ENCODE measurements around the gene PARD3B. TPM values are rescaled to one million over a fixed set of nuclear protein-coding genes. Genes with fewer than 3 reads are reported as not detected.

Gene PARD3B
- total and polyA plus RNA-seq, 2 of the 4 experiments (the other 2 are of a cell fraction): 3.3 to 15.6 TPM

DNA sequence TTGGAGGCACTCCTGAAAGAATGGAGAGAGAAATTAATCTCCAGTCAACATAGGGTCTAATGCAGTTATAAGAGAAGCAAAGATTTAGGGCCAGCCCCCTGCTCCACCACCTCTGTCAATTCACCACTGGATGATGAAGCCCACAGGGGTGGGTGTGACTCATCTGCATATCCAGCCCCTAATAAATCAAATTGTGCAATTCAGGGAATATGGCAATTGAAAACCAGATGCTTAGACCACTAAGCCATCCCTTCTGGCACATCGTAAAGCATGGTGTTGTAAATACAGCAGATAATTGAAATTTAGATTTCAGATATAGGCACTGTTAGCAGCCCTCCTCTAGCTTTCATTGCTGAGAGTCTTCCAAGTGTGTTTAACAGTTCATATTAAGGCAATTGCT is 541.4 kb downstream of the PARD3B start:
- Histone ChIP-seq H3K4me3 (ENCODE audit: insufficient read depth, low read depth, low read length) (no peak overlapping the region), H4K20me1 (ENCODE audit: insufficient read depth, low read length) (no peaks in the 10 kb centered on the region), H2BK15ac (ENCODE audit: low read depth, low read length) (no peak overlapping the region), H3K14ac (replicated peaks; ENCODE audit: low read depth, low read length) (no peak overlapping the region), H2AK9ac (replicated peaks; ENCODE audit: low read depth, low read length, poor library complexity) (no peak overlapping the region), H3K4ac (ENCODE audit: low read depth, low read length) (no peak overlapping the region), H4K8ac (ENCODE audit: low read depth in 2 of 2, low read length in 2 of 2) (no peak overlapping the region), H2BK20ac (ENCODE audit: low read depth, low read length) (no peak overlapping the region), H3K27ac (ENCODE audit: insufficient read depth, low read length) (no peak overlapping the region), H3K9ac (ENCODE audit: low read depth, low read length) (no peak overlapping the region), H3K36me3 (ENCODE audit: control insufficient read depth, insufficient read depth, low read length) (no peaks in the 10 kb centered on the region), H4K91ac (ENCODE audit: insufficient read depth, low read depth, low read length) (no peak overlapping the region), H3K4me1 (ENCODE audit: control insufficient read depth, insufficient read depth, low read length) (no peaks in the 10 kb centered on the region; the same call in 1 of the 2 replicates), H2BK5ac (ENCODE audit: low read depth, low read length, poor library complexity, severe bottlenecking) (no peak overlapping the region), H3K9me1 (ENCODE audit: insufficient read depth, low read length) (no peaks in the 10 kb centered on the region), H2AK5ac (ENCODE audit: low read depth, low read length) (no peak overlapping the region), H3K18ac (ENCODE audit: low read depth, low read length) (no peak overlapping the region), H2AFZ (replicated peaks; ENCODE audit: low read length, poor library complexity) (no peak overlapping the region), H3K56ac (ENCODE audit: extremely low read depth, insufficient read depth, low read length) (no peak overlapping the region), H4K5ac (ENCODE audit: low read depth, low read length) (no peak overlapping the region), H3K79me1 (ENCODE audit: low read depth in 1 of 2, low read length in 2 of 2) (no peaks in the 10 kb centered on the region; a peak in 1 of 4 replicates), H3K27me3 (ENCODE audit: control insufficient read depth, insufficient read depth, low read length) (no peaks in the 10 kb centered on the region), H3K9me3 (ENCODE audit: control insufficient read depth, insufficient read depth, low read length) (no peaks in the 10 kb centered on the region), H2BK120ac (ENCODE audit: low read depth, low read length) (no peak overlapping the region), H3K4me2 (ENCODE audit: low read depth, low read length) (no peak overlapping the region), H3K23ac (ENCODE audit: low read depth, low read length) (no peak overlapping the region)
- TF ChIP-seq, protein P1, sequence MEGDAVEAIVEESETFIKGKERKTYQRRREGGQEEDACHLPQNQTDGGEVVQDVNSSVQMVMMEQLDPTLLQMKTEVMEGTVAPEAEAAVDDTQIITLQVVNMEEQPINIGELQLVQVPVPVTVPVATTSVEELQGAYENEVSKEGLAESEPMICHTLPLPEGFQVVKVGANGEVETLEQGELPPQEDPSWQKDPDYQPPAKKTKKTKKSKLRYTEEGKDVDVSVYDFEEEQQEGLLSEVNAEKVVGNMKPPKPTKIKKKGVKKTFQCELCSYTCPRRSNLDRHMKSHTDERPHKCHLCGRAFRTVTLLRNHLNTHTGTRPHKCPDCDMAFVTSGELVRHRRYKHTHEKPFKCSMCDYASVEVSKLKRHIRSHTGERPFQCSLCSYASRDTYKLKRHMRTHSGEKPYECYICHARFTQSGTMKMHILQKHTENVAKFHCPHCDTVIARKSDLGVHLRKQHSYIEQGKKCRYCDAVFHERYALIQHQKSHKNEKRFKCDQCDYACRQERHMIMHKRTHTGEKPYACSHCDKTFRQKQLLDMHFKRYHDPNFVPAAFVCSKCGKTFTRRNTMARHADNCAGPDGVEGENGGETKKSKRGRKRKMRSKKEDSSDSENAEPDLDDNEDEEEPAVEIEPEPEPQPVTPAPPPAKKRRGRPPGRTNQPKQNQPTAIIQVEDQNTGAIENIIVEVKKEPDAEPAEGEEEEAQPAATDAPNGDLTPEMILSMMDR (conservative IDR thresholded peaks at IDR 0.05; ENCODE audit: low read depth, low read length): no peak
- TF ChIP-seq FOS (IDR thresholded peaks at IDR 0.05; ENCODE audit: low read depth, low read length) (0 out of 2 replicates have a peak, but pooled peaks have one; percentile 6), CEBPB (IDR thresholded peaks at IDR 0.05; ENCODE audit: low read depth, low read length) (peak; percentile 72)
- TF ChIP-seq, protein P2, sequence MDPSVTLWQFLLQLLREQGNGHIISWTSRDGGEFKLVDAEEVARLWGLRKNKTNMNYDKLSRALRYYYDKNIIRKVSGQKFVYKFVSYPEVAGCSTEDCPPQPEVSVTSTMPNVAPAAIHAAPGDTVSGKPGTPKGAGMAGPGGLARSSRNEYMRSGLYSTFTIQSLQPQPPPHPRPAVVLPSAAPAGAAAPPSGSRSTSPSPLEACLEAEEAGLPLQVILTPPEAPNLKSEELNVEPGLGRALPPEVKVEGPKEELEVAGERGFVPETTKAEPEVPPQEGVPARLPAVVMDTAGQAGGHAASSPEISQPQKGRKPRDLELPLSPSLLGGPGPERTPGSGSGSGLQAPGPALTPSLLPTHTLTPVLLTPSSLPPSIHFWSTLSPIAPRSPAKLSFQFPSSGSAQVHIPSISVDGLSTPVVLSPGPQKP (IDR thresholded peaks at IDR 0.05; ENCODE audit: borderline replicate concordance, low read depth, low read length): no peak
- ATAC-seq (ENCODE audit: low read depth) (no peak), DNase-seq (peak; percentile 38)
- in situ Hi-C loops (cut with MboI; ENCODE audit: low sequenced_read_pairs) (no loop called here), dilution Hi-C loops (cut with HindIII; ENCODE audit: low sequenced_read_pairs, unreplicated experiment) (no loop called here), intact Hi-C loops (cut with micrococcal nuclease) (no loop called here)
- WGBS, 2 experiments (ENCODE audit: extremely low coverage in 2 of 2, insufficient read length in 1 of 2): no CpG with 5 or more reads among the region's 1 CpG
- BruUV-seq (replicated peaks): no TSS peak
- CTCF ChIA-PET: no interaction called here
- POLR2A ChIA-PET (ENCODE audit: unreplicated experiment): no interaction called here
